NB4 (cell line): ENCODE data around the gene DPYSL4.

Experiments
- MYC ChIP-seq: IDR thresholded peaks from 2 replicates; pipeline ENCODE4 v1.6.1; 2011; ENCODE audit warnings: low read depth, low read length
- POLR2A ChIP-seq: IDR thresholded peaks from 2 replicates; pipeline ENCODE4 v1.6.1; 2011; ENCODE audit warnings: mild to moderate bottlenecking; ENCODE audit not compliant: insufficient read length; ENCODE audit errors: extremely low read depth
- TF ChIP-seq, protein P1 (sequence below): IDR thresholded peaks from one replicate; pipeline ENCODE4 v1.5.1; 2012; ENCODE audit warnings: low read depth, low read length
- TF ChIP-seq, protein P2 (sequence below): IDR thresholded peaks from 2 replicates; pipeline ENCODE4 v1.6.1; 2011; ENCODE audit warnings: low read depth, low read length

DNA sequence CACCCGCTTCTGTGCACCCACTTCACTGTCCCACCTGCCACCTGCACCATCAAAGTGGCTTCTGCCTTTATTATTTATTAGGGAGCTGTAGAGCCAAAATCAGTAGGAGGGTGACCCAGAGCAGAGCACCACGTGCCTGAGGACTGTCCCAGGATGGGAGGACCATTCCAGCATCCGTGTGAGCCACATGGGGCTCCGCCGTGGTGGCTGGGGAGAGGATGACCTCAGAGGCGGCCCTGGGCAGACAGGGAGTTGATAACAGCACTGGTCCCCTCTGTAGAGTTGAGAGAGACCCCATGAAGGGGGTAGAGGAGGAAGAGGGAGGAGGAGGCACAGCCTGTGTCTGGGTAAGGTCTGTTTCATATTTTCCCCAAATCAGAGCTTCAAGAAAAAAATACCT is 8.7 kb upstream of the DPYSL4 start:
- TF ChIP-seq, protein P1, sequence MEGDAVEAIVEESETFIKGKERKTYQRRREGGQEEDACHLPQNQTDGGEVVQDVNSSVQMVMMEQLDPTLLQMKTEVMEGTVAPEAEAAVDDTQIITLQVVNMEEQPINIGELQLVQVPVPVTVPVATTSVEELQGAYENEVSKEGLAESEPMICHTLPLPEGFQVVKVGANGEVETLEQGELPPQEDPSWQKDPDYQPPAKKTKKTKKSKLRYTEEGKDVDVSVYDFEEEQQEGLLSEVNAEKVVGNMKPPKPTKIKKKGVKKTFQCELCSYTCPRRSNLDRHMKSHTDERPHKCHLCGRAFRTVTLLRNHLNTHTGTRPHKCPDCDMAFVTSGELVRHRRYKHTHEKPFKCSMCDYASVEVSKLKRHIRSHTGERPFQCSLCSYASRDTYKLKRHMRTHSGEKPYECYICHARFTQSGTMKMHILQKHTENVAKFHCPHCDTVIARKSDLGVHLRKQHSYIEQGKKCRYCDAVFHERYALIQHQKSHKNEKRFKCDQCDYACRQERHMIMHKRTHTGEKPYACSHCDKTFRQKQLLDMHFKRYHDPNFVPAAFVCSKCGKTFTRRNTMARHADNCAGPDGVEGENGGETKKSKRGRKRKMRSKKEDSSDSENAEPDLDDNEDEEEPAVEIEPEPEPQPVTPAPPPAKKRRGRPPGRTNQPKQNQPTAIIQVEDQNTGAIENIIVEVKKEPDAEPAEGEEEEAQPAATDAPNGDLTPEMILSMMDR: no peak
- TF ChIP-seq, protein P2, sequence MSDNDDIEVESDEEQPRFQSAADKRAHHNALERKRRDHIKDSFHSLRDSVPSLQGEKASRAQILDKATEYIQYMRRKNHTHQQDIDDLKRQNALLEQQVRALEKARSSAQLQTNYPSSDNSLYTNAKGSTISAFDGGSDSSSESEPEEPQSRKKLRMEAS: no peak
- TF ChIP-seq POLR2A (no peak), MYC (no peak)
